ENCODE results near the gene ARFGAP3. TPM values are rescaled to one million over a fixed set of nuclear protein-coding genes. Genes with fewer than 3 reads are reported as not detected.

ARFGAP3 gene
- total RNA-seq, 1 experiment from 2014 or later, result 37.4 TPM

- Mint-ChIP-seq H3K27me3 (ENCODE audit: insufficient read depth, unreplicated experiment) (no peaks in the 10 kb centered on the region), H3K4me1 (ENCODE audit: low read depth, unreplicated experiment) (peaks cover 13% of the 10 kb centered on the region), H3K27ac (ENCODE audit: unreplicated experiment) (no peak overlapping the region), H3K36me3 (ENCODE audit: insufficient read depth, unreplicated experiment) (peaks cover 56% of the 10 kb centered on the region), H3K9me3 (ENCODE audit: unreplicated experiment) (no peaks in the 10 kb centered on the region), H3K4me3 (ENCODE audit: unreplicated experiment) (no peak overlapping the region)
- no peak for TF ChIP-seq CTCF (IDR thresholded peaks at IDR 0.05; ENCODE audit: insufficient read depth in 1 of 2, low read depth in 1 of 2, low read length in 1 of 2, severe bottlenecking in 1 of 2, unreplicated experiment in 1 of 2)
- ChIA-PET CTCF (interaction anchor here (0.7 kb wide), 2 partner anchors 51 to 95 kb away, joined by 3 to 4 read pairs; no protein-coding TSS in a partner anchor), POLR2A (no interaction called here)
- Histone ChIP-seq H3K36me3 (ENCODE audit: control insufficient read depth, insufficient read depth, low read length) (no peaks in the 10 kb centered on the region), H3K4me1 (no peaks in the 10 kb centered on the region), H3K27me3 (replicated peaks; ENCODE audit: control insufficient read depth, insufficient read depth, low read length) (no peaks in the 10 kb centered on the region), H3K4me3 (ENCODE audit: low read depth, low read length) (no peak overlapping the region), H3K9me3 (no peaks in the 10 kb centered on the region)
- intact Hi-C loops (cut with micrococcal nuclease; ENCODE audit: unreplicated experiment), result no loop called here
- no TSS peak for BruUV-seq (replicated peaks)
- no peak for DNase-seq
Observed at GRCh38 chr22:42897960-42898359, 40.9 kb upstream of the ARFGAP3 start.

DNA sequence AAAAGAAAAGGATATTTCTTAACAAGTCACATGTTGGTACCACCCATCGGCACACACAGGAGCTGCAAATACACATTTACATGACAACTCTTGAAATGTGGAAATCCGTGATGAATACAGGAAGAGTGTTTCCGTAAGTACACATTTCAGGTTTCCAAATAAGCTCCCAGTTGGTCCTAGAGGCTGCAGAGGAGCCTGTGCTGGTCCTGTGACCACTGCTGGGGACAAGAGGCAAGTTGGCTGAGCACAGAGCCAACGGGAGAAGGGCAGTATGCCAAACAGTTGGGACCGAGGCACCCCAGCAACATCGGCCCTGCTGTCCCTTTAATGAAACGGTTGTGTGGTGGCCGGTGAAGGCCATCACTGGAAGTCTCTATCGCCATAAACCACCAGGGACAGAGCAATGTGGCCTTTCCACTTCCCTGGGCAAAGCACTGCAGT, 38.5 kb upstream of the ARFGAP3 start:
- Histone ChIP-seq H3K9me3 (no peaks in the 10 kb centered on the region), H3K4me3 (ENCODE audit: low read depth, low read length) (no peak overlapping the region), H3K4me1 (no peaks in the 10 kb centered on the region), H3K36me3 (ENCODE audit: control insufficient read depth, insufficient read depth, low read length) (no peaks in the 10 kb centered on the region; the same call in 1 of the 2 replicates), H3K27me3 (replicated peaks; ENCODE audit: control insufficient read depth, insufficient read depth, low read length) (no peaks in the 10 kb centered on the region)
- POLR2A ChIA-PET, result no interaction called here
- Mint-ChIP-seq H3K9me3 (ENCODE audit: unreplicated experiment) (no peaks in the 10 kb centered on the region), H3K4me1 (ENCODE audit: low read depth, unreplicated experiment) (peaks cover 13% of the 10 kb centered on the region), H3K27me3 (ENCODE audit: insufficient read depth, unreplicated experiment) (no peaks in the 10 kb centered on the region), H3K36me3 (ENCODE audit: insufficient read depth, unreplicated experiment) (peaks cover 56% of the 10 kb centered on the region), H3K4me3 (ENCODE audit: unreplicated experiment) (no peak overlapping the region), H3K27ac (ENCODE audit: unreplicated experiment) (no peak overlapping the region)
- no peak for DNase-seq
- no TSS peak for BruUV-seq (replicated peaks)
- intact Hi-C loops (cut with micrococcal nuclease; ENCODE audit: unreplicated experiment), result no loop called here
- TF ChIP-seq CTCF (IDR thresholded peaks at IDR 0.05; ENCODE audit: insufficient read depth in 1 of 2, low read depth in 1 of 2, low read length in 1 of 2, severe bottlenecking in 1 of 2, unreplicated experiment in 1 of 2), result no peak
- CTCF ChIA-PET, result interaction anchor here (0.8 kb wide), 1 partner anchor 28 kb away, joined by 3 read pairs; no protein-coding TSS in a partner anchor

GRCh38 chr22:42895087-42895486, 38.0 kb upstream of the ARFGAP3 start:
- no peak for TF ChIP-seq CTCF (IDR thresholded peaks at IDR 0.05; ENCODE audit: insufficient read depth in 1 of 2, low read depth in 1 of 2, low read length in 1 of 2, severe bottlenecking in 1 of 2, unreplicated experiment in 1 of 2)
- Mint-ChIP-seq H3K9me3 (ENCODE audit: unreplicated experiment) (no peaks in the 10 kb centered on the region), H3K4me3 (ENCODE audit: unreplicated experiment) (no peak overlapping the region), H3K27me3 (ENCODE audit: insufficient read depth, unreplicated experiment) (no peaks in the 10 kb centered on the region), H3K27ac (ENCODE audit: unreplicated experiment) (no peak overlapping the region), H3K4me1 (ENCODE audit: low read depth, unreplicated experiment) (peaks cover 13% of the 10 kb centered on the region), H3K36me3 (ENCODE audit: insufficient read depth, unreplicated experiment) (peaks cover 55% of the 10 kb centered on the region)
- Histone ChIP-seq H3K4me1 (no peaks in the 10 kb centered on the region), H3K27me3 (replicated peaks; ENCODE audit: control insufficient read depth, insufficient read depth, low read length) (no peaks in the 10 kb centered on the region), H3K9me3 (no peaks in the 10 kb centered on the region), H3K36me3 (ENCODE audit: control insufficient read depth, insufficient read depth, low read length) (no peaks in the 10 kb centered on the region; the same call in 1 of the 2 replicates), H3K4me3 (ENCODE audit: low read depth, low read length) (no peak overlapping the region)
- no TSS peak for BruUV-seq (replicated peaks)
- intact Hi-C loops (cut with micrococcal nuclease; ENCODE audit: unreplicated experiment), result no loop called here
- CTCF ChIA-PET, result no interaction called here
- POLR2A ChIA-PET, result no interaction called here
- no peak for DNase-seq

Data from Caco-2 (cell line).